Measurements from ENCODE around the gene GPR142.

GPR142 gene, protein sequence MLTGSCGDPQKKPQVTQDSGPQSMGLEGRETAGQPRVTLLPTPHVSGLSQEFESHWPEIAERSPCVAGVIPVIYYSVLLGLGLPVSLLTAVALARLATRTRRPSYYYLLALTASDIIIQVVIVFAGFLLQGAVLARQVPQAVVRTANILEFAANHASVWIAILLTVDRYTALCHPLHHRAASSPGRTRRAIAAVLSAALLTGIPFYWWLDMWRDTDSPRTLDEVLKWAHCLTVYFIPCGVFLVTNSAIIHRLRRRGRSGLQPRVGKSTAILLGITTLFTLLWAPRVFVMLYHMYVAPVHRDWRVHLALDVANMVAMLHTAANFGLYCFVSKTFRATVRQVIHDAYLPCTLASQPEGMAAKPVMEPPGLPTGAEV

DNA sequence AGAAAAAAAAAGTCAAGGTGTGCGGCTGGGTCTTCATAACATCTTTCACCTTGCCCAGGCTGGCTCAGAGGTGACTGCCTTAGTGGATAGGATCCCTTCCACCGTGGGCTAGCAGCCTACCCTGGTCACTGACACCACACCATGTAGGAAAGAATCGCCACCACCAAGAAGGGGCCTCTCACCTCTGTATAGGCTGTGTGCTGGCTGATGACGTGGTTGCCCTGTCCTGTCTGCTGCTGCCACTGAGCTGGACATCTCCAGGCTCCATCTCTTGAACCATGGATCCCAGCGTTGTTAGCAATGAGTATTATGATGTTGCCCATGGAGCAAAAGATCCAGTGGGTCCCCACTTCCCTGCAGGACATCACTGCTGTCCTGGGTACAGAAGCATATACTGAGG, at the start of gene GPR142:
GPR142 (plus strand) TSS at position 301 of the 400 bp plus-strand sequence. CDS start 2,035 bp downstream, outside the sequence.
- DNase-seq: no peak

DNA sequence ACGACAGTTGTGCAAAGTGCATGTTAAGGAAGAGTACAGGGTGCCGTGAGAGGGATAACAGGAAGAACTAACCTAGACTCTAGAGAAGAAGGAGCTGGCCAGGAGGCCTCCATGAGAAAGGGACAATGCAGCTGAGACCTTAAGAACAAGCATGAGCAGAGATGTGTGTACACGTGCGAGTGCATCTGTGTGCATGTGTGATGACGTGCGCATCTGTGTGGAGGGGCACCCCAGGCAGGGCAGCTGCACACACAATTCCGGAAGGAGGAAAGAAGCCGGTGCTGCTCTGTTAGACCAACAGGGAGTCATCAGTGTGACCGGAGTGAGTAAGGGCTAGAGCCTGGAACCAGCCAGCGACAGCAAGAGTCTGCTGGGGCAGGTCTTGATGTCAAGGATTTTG, 48.9 kb upstream of the GPR142 start:
- DNase-seq: no peak

DNA sequence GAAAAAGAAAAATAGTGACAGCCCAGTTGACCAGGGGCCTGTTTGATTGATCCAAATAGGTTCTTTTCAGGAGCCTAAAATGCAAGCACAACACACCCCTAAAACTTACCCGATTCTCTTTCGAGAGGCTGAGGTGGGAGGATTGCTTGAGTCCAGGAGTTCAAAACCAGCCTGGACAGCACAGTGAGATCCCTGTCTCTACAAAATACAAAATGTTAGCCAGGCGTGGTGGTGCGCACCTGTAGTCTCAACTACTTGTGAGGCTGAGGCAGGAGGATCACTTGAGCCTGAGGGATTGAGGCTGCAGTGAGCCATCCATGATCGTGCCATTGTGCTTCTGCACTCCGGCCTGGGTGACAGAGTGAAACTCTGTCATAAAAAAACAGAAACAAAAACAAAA, 42.8 kb upstream of the GPR142 start:
- no peak for DNase-seq

DNA sequence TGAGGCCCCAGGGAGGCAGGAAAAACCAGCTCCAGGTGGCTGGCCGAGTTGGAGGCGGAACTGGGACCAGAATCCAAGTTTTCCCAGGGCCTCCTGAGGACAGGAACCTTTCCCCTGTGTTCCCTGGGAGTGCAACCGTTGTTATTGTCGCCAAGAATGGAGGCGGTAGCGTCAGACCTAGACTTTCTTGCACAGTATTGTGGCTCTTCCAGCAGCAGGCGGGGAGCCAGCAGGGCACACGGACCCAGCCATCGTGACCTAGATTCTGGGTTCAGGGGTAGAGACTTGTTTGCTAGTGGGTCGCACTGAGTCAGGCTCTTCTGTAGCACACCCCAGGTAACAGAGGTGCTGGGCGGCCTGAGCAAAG, 41.9 kb upstream of the GPR142 start:
- no peak for DNase-seq

DNA sequence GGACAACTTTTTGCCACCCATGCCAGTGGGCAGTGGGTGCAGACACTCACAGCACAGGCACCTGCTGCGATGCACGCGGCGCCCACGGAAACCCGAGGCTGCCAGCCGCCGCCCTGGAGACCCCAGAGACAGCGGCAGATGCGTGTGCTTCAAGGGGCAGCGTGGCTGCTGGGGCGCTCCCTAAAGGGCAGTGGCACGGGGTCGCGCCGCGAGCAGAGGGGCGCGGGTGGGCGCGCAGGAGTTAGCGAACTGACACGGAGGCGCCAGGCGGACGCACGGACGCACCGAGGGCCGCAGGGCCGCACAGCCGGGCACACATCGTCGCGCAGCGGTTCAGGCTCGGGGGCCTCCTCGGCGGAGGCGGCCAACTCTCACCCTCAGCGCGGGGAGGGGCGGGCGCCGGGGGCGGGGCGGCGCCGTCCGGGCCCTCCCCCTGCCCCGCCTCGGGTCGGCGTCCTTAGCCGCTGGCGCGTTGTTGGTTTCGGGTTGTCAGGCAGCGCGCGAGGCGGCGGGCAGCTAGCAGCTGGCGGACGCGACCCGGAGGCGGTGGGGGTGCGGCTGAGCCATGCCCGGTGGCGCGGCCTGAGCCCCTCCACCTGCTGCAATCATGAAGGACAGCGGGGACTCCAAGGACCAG, 41.4 kb upstream of the GPR142 start, which contains the start of gene KIF19:
KIF19 (plus strand) TSS at position 484 of the 637 bp plus-strand sequence; CDS start at position 608, 124 bp downstream.
- DNase-seq: peak; percentile 13

DNA sequence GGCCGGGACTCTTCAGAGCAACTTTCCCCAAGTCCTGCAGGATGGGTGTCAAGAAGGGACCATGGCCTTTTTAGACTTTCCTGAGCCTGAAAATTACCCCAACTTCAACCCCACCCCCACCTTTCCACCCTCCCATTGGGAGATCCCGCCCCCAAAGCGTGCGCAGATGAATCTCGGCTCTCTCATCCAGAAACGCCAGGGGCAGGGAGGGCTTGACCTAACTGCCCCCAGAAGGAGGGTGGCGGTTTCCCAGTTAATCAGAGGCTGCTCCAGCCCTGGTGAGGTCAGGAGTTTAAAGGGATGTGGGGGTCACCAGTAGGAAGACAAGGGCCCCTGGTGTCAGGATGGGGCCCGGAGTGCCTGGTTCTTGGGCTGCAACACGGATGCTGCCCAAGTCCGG, 40.8 kb upstream of the GPR142 start:
- DNase-seq: no peak

DNA sequence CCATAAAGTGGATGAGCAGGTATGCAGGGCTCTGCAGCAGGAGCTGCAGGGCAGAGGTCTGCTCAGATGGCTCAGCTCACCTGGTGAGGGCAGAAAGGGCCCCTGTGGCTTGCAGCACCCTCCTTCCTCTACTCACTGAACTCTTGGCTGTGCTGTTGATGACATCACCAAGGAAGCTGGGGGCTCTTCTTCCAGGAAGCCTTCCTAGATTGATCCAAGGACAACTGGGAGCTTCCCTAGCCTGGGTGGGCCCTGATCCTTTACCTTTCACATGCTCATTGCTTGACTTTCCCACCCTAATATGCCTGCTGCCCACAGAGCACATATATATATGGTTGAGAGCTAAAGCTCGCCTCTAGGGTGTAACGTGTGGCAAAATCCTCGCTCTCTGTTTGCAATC, 38.8 kb upstream of the GPR142 start:
- no peak for DNase-seq

DNA sequence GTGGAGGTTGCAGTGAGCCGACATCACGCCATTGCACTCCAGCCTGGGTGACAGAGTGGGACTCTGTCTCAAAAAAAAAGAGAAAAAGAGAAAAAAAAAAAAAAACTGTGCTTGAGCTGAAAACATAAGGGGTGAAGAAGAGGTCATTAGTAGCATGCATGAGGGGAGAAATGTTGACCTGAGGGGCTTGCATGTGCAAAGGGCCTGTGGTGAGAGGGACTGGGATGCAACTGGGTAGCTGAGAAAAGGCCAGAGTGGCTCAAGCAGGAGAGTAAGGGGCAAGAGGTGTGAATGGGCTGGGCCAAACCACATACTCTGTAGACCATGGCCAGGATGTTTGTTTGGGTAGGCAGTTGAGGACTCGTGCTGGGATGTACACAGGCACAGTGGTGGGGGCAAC, 37.9 kb upstream of the GPR142 start:
- DNase-seq: no peak

DNA sequence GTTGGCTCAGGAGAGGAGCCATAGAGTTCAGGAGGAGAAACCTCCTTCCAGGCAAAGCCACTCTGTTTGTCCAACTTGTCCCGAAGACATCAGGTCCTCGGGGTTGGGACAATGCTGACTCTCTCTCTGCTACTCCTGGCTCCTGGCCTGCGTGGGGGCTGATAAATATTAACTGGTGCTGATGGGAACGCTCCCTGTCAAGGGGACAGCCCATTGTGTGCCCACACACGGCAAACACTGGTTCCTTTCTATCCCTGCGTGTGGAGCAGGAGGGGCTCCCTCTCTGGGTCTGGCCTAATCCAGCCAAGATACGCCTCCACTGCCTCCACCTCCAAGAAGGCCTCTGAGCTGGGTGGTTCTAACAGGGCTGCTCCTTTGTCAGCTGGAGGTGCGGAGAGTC, 36.9 kb upstream of the GPR142 start:
- no peak for DNase-seq

DNA sequence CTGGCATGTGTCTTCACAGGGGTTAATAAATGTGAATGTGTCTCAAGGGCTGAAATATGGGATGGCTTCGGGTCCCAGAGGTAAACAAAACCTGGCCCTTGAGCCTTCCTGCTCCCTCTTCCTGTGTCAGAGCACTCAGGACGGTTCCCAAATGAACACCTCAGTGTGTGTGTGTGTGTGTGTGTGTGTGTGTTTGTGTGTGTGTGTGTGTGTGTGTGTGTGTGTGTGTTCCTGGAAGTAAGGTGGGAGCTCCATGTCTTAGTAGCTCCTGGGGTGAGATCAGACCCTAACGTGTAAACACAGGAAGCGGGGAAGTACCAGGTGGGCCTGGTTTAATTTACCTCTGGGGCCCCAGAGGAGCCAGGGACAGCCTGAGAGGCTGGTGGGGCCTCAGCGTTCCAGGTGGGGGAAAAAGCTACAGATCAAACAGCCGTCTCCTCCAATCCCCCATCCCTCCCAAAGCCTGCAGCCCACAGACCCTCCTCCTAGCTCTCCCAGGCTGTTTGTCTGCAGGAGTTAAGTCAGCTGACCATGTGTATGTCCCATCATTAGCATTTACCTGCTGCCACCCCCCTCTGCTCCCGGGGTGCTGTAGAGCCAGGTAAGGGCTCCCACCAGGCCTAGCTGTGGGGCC, 35.2 kb upstream of the GPR142 start:
- no peak for DNase-seq

DNA sequence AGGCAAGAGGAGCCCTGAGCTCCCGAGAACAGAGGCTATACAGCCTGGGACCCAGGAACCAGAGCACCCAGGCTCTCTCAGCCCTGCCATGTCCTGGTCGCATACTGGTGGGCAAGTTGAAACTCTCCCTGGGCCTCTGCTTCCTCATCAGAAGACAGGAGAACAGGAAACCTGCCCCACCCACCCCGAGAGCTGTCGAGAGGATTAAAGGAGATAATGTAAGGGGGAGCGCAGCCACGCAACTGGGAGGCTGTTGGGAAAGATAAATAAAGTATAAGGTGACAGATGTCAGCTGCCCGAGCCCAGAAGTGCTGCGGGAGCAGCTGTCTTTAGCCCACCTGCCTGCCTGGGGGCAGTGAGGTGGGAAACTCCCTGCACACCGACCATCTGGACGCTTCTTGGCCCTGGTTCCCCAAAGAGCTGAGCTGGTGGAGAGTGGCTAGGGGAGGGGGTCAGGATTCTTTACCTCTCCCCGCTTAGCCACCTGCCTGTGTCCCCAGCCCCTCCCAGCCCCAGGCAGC, 34.5 kb upstream of the GPR142 start:
- no peak for DNase-seq

DNA sequence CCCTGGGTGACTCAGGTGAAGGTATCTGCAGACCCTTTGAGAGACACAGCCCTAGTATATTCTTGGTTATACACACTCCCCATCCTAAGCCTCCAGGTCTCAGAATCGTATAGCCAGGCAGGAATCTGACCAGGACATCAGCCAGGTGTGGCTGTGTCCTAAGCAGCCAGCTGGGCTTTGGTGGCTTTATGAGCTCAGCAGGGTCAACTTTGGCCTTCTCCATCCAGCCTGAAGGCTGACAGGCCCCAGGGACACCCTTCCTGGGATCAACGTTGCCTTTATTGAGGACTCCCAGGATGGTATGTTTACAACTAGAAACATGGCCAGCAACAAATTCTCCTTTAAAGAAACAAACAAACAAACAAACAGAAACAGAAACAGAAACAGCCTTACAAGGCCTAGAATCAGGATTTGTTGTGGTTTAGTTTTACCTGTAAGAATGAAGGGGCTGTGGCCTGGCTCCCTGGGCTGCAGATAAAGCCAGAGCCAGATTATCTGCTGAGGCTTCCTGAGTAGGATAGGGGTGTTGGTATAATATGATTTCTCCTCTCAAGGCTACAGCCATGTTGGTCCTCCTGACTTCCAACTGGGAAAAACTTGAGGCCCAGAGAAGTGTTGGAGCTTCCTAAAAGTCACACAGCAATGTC, 32.8 kb upstream of the GPR142 start:
- DNase-seq: no peak

DNA sequence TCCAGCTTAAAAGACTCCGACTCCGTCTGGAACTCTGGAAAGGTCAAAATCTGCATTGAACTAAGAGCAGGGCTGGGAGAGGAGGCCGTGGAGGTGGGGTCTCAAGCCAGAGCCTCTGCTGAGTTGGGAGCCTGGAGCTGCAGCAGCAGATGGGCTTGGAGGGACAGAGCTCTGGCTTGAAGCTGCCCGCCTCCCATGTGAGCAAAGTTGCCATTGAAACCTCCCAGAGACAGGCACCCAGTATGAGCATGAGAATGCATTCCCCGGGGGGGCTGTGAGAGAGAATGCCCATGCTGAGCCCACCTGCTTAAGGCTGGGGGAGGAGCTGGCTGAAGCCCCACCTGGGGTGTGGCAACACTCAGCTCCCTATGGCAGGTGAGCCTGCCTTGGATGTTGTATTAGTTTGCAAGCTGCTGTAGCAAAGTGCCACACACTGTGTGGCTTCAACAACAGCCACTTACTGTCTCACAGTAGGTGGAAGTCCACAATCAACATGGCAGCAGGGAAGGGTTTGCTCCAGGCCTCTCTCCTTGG, 31.7 kb upstream of the GPR142 start:
- DNase-seq: no peak

DNA sequence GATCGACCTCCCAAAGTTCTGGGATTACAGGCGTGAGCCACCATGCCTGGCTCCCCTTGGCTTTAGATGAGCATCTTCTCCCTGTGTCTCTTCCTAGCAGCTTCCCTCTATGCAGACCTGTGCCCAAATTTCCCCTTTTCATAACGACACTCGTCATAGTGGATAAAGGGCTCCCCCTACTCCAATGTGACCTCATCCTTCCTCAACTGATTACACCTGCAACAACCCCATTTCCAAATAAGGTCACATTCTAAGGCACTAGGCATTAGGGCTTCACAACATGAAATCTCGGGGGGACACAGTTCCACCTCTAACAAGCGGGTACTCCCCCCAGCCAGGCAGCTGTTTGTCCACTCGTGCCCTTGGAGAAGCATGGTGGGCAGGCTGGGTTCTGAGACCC, 31.0 kb upstream of the GPR142 start:
- no peak for DNase-seq

DNA sequence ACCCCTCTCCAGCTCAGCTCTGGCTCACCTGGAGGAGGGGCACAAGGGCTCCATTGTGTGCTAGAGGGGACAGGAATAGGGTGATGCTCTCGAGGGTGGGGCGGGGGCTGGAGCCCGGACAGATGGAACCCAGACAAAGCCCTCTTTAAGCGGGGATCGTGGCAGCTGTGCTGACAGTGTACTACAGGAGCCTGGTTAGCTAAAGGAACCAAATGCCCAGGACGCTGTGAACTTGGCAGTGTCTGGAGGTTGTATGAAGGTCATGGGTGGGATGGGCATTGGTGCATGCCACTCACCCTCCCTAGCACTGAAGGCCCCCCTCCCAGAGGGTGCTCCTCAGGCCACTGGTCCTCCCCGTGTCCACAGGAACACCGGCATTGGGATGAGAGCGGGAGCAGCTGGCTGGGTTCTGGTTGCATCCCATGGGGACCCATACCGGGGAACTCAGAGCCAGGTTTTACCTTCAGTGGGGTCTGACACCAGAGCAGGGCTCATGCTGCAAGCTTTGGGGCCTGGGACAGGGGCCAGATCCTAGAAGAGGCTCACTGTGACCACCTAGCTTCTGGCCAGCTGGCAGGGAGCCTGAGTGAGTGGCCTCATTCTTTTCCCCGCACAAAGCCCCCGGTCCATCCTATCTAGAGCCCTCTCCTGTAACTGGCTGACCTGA, 29.3 kb upstream of the GPR142 start:
- DNase-seq: no peak

DNA sequence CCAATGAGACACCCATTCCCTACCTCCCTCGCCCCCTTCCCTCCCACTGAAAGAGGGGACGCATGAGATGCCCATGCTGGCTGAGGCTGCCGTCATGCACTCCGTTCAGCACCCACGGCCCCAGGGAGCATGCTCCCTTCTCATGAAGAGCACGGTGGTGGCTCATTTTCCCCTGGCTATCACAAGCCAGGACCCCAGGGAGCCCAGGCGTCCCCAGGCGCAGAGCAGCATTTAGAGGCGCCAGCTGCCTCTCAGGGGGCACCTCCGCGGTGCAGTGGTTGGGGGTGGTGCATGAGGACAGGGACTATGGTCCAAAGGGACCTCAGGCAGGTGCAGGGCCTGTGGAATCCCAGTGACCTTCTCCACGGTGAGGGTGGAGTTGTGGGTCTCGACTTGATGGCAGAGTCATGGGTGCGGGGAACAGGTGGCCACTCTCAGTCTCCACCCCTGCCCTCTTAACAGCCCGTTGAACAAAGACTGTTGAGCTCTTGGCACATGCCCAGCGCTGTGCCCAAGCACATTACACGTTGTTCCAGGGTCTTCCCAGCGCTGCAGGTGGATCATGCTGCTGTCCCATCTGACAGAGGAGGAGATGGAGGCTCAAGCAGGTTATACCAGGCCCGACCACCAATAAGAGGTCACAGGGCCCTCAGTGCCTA, 27.6 kb upstream of the GPR142 start:
- no peak for DNase-seq

DNA sequence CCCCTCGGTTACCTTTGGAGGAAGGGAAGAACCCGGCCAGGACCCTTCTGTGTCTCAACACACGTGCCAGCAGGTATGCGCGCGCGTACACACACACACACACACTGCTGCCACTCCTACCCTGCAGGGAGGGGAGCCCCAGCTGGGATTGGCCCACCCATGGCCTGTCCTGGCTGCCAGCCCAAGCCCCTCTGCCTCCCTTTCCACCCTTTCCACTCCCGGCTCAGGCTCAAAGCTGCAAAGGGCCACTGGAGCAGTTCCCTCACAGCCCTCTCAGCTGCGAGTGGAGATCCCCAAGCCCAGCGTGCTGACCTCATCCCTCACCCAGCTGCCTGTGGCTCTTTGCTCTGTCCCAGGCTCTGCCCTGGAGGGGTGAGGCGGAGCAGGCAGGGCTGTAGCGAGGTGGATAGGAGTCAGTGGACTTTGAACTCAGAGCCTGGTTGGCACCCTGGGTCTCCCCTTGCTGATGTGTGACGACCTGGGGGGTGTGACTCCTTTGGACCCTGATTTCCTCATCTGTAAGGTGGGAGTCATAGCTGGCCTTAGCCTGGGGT, 26.8 kb upstream of the GPR142 start:
- DNase-seq: no peak

DNA sequence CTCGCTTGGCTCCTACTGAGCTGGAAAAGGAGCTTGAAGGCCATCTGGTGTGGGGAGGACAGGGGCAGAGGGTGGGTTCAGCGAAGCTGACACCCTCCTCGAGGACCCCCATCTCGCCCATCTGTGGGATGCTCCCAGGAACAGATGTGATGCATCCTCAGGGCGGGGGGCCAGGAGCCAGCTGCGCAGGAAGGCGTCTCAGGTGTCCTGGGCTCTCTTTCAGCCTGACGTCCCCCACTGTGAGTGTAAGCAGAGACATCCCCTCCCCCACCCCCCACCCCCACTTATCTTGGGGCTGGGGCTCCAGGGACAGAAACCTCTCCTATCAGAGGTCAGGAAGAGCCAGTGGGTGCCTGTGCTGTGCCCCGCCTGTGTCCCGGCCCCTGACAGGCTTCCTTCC, 25.1 kb upstream of the GPR142 start:
- DNase-seq: no peak

DNA sequence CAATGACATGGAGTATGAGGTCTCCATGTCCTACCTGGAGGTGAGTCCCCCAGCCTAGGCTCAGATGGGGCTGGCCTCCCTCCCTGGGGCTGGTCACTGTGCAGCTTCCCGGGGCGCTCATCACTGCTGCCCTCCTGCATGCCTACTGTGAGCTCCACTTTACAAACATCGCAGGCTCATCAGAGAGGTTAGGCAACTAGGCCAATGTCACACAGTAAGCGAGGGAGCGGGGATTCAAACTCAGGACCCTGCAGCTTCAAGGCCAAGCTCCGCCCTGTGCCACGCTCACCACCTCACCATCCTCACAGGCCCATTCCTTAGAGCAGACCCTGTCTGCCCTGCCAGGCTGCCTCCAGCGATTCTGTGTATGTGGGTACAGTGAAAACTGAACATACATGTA, 24.2 kb upstream of the GPR142 start:
- DNase-seq: no peak

DNA sequence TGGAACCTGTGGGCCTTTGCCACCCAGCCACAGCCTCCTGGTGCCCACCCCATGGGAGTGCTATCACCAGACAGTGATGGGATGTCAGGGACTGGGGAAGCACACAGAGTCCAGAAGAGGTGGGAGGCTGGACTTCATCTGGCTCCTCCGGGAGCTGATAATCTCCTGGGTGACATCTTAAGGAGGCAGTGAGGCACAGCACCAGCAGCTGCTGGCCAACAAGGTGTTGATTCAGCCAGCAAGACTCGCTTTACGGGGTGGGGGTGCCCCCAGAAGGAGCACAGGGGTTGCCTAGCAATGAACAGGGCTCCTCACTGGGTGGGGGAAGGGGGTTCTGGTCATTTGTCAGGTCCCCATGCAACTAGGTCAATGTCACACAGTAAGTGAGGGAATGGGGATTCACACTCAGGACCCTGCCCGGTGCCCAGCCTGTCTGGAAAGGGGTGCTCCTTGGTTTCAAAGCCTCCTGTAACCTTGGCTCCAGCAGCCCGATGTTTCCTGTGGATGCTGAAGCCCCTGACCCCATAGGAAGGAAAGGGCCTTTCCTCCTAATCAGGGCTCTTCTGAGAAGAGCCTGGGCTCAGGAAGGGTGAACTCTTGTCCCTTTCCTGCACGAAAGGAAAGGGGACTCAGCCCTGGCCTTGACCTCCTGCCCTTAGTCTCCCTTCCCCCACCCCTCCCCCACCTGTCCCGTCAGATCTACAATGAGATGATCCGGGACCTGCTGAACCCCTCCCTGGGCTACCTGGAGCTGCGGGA, 23.6 kb upstream of the GPR142 start:
- DNase-seq: no peak

DNA sequence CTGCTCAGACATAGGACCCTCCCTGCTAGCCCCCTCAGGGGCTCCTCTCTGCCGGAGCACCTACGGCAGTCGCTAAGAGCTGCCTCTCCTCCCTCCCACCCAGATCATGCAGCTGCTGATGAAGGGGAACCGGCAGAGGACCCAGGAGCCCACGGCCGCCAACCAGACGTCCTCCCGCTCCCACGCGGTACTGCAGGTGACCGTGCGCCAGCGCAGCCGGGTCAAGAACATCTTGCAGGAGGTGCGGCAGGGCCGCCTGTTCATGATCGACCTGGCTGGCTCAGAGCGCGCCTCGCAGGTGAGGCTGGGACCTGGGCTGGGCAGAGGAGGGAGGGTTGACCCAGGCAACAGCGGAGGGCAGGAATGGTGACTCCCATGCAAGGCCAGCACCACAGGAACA, 22.6 kb upstream of the GPR142 start:
- no peak for DNase-seq
